Left cardiac atrium (tissue), 4 donors: Measurements from ENCODE around the gene PCBP3. TPM values are rescaled to one million over a fixed set of nuclear protein-coding genes. Genes with fewer than 3 reads are reported as not detected.
A peak's percentile ranks its signal among the peaks of the same experiment; 100 is the strongest.
"Not testable (repeated sequence)": the region's sequence is repeated elsewhere in the genome, so short reads cannot be mapped to it uniquely, and the experiment has no call there.

Experiments
- ATAC-seq, 2 donors: fragments of 200-7000 bp; cut with Tn5 transposase; one replicate each; pipeline ENCODE4 v1.9.1; 2020; ENCODE audit warnings: mild to moderate bottlenecking in 2 of 2, moderate library complexity in 2 of 2
- DNase-seq: peaks from one replicate; pipeline ENCODE4 v3.0.0-alpha.2; 2020
- intact Hi-C, 2 donors: fragments of 100-400 bp; cut with DNase I; formaldehyde crosslinking; loops; one replicate each; pipeline versions ENCODE4 v1.14.1 to v1.15.1; 2022 to 2023
- total RNA-seq, 2 donors: library from RNA; stranded (reverse); fragmentation: NEBNext Ultra II Directional; extraction: Animal tissue kit (Norgen Biotek cat#: 25700); gene quantifications; one replicate each; pipeline ENCODE4 v1.2.1, GENCODE V29; 2021
- donor health status: DM: no; HTN: yes; CAD: no.
- donor health status: DM: no; HTN: yes; CAD: no; lungs with severe emphysema.
- donor health status: DM: yes; HTN: yes; CAD: no.
- donor health status: Dilated cardiomyopathy.

The PCBP3 gene
- total RNA-seq, 2 donors from 2014 or later: 5.8 to 5.9 TPM

- no peak for DNase-seq
- ATAC-seq: no peak
- intact Hi-C loops: no loop called here
These were observed 228.2 kb downstream of the PCBP3 start for GRCh38 chr21:45871616-45872236.

- intact Hi-C loops: no loop called here
- ATAC-seq: no peak
- peak; percentile 8 for DNase-seq
These were observed 228.9 kb downstream of the PCBP3 start for GRCh38 chr21:45872471-45872870.

GRCh38 chr21:45872902-45873301, 229.4 kb downstream of the PCBP3 start:
- DNase-seq (peak; percentile 9), ATAC-seq (no peak)
- intact Hi-C loops: no loop called here

- DNase-seq: no peak
- intact Hi-C loops: no loop called here
- no peak for ATAC-seq
These were observed 229.9 kb downstream of the PCBP3 start for GRCh38 chr21:45873418-45873817.

- intact Hi-C loops: no loop called here
- no peak for ATAC-seq
- DNase-seq: peak; percentile 10
These were observed 230.3 kb downstream of the PCBP3 start for GRCh38 chr21:45873866-45874265.

DNA sequence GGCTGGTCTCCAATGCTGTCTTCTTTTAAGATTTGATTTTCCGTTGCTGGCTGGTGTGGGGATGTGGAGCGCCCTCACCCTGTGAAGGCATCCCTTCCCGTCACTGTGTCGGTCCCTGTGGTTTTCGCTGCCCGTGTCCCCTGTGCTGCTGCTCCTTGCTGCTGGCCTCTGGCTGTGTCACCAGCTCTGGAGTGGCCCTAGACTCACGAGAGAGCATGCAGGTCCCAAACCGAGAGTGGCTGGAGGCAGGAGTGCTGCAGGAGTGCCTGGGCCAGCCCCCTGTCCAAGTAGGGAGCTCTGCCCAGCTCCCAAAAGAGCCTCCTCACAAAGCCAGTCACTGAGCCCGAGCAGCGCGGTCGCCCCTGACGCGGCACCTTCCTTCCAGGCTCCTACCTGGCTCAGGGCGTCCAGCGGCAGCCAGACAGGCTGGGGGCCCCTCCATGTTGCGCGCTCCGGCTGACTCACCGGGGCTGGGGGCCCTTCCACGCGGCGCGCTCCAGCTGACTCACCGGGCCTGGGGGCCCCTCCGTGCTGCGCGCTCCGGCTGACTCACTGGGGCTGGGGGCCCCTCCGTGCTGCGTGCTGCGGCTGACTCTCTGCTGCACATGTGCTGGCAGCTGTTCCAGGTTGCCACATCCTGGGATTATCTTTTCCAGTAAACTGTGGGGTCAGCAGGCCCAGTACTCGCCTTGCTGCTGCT, 231.3 kb downstream of the PCBP3 start:
- peak; percentile 56 to 78 for ATAC-seq
- peak; percentile 75 for DNase-seq
- intact Hi-C loops: no loop called here

DNA sequence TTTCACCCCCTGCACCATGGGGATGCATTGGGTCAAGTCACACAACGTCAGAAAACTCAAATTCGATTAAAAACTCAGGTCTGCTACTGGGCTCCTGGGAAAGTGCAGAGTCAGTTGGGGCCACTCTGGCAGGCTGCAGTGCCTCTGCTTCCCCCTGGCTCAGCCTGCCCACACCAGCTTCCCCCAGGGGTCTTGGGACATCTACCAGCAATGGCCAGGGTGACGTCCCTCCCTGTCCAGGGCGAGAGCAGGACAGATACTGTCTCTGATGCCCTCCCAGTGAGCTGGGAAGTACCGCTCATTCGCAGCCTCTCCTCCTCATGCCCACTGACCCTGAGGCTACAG, 231.9 kb downstream of the PCBP3 start:
- DNase-seq (no peak), ATAC-seq (peak in 1 of 2 donors; percentile 24)
- intact Hi-C loops: no loop called here

DNA sequence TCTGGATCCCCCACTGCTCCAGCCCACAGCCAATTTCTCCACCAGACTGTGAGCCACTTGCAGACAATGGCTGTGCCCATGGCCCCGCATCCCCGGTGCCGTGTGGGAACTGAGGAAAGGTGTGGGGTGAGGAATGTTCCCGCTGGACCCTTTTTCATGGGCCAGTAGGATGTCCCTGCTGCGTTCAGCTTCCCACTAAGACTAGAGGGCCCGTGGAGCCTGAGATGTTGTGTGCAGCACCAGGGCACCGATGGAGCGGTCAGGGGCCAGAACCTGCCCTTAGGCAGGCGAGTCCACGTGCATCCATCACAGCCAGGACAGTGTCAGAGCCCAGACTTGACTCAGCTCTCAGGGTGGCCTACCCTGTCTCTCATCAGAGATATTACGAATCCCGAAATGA, 232.4 kb downstream of the PCBP3 start:
- peak; percentile 12 for DNase-seq
- intact Hi-C loops: no loop called here
- no peak for ATAC-seq

DNA sequence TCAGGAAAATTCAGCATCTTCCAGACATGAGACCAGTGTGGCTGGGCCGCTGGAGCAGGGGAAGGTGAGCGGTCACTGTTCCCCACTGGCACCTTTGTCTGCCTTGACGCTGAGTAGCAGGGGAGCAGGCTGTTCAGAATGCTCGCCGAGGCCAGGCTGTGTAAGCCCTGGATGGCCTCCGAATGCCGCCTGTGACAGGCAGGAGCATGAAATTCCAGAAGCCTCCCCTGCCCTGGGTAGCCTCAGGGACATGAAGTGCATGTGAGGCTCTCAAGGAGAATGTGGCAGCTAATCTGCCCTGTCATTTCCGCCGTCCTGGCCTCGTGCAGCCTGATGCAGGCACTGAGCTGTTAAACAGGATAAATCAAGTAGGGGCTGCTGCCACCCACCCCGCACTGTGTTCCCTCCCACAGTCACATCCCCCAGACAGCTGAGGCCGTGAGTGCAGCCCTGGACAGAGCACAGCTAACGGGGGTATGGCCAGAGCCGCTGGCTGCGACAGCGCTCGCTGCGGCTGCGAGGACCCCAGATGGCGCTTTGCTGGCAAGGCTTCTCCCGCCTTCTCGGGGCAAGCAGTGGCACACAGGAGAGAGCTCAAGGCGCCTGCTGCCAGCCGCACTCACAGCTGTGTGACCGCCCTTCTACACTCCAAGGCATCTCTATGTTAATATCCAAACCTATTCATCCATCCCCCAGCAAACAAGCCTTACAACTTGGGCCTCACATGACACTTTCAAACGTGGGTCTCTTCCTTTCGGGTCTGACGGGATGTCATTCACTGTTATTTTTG, 233.1 kb downstream of the PCBP3 start:
- intact Hi-C loops: no loop called here
- ATAC-seq: no peak
- peak; percentile 21 for DNase-seq

DNA sequence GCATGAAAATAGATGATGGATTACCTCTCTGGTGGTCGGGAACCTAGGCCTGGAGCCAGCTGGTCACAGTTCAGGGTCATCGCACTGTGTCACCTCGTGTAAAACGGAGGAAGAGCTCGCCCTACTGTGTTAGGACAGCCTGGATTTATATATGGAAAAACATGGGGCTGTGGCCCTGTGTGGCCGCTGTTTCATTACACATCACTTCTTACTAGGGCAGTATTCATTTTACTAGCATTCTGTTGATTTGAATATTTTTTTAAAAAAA, 233.6 kb downstream of the PCBP3 start:
- ATAC-seq (no peak), DNase-seq (no peak)
- intact Hi-C loops: no loop called here

GRCh38 chr21:45877821-45878469, 234.4 kb downstream of the PCBP3 start:
- no peak for ATAC-seq
- intact Hi-C loops: no loop called here
- peak; percentile 9 for DNase-seq

DNA sequence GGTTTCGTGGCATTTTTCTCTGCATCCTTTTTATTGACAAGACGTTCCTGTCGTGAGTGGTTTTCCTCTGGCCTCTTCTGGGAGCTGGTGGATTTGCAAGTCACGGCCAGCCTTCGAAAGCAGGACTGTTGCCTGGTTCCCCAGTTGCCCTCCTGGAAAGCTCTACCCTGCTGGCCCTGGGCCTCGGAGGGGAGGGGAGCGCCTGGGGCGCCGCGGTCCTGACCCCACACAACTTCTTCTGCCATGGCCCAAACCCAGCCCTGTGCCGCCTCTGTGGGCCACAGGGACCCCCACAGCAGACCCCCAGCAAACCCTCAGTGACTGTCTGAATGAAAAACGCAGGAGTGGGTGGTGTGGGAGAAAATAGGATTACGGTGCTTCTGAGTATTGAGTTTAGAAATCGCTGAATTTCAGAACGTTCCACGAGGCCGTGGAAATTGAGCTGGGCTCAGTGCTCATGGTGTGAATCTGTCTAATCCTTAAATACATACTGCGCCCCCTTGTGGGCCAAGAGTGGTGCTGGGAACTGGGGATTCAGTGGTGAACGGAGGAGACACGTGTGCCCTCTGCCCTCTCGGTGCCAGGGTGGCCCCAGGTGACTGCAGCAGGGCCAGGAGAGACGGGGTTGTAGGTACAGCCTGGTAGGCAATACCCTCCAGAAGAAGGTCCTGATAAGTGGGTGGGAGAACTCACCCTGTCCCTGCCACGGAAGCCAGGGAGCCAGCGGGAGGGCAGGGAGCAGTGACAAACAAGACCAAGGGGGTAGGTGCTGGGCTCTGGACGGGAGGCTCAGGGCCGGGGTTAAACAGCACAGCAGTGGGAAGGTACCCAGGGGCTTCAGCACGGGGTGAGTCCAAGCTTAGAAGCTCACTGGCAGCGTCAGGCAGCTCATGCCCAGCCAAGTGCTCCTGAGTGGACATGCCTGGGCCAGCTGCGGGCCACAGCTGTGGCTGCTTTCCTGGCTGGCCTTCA, 236.9 kb downstream of the PCBP3 start:
- ATAC-seq (peak; percentile 69 to 82), DNase-seq (peak; percentile 81)
- intact Hi-C loops: no loop called here

DNA sequence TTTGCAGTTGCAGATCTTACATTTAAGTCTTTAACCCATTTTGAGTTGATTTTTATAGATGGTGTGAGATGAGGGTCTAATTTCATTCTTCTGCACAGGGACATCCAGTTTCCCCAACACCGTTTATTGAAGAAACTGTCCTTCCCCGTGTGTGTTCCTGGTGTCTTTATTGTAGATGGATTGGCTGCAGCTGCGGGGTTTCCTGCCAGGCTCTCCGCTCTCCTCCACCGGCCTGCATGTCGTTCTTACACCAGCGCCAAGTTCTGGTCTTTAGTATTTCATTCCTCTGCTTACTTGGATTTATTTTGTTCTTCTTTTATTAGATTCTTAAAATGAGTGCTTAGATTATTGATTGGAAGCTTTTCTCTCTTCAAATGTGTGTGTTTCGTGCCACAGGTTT, 239.1 kb downstream of the PCBP3 start:
- ATAC-seq (no peak), DNase-seq (peak; percentile 3)
- intact Hi-C loops: no loop called here

- peak; percentile 5 for DNase-seq
- no peak for ATAC-seq
- intact Hi-C loops: no loop called here
These were observed 239.6 kb downstream of the PCBP3 start for GRCh38 chr21:45883090-45883489.

- intact Hi-C loops: loop anchor here in 1 of 2 donors (5.0 kb wide), 1 partner anchor 37 kb away; no protein-coding TSS in a partner anchor
- DNase-seq (no peak), ATAC-seq (no peak)
These were observed 242.0 kb downstream of the PCBP3 start for GRCh38 chr21:45885597-45885929.

DNA sequence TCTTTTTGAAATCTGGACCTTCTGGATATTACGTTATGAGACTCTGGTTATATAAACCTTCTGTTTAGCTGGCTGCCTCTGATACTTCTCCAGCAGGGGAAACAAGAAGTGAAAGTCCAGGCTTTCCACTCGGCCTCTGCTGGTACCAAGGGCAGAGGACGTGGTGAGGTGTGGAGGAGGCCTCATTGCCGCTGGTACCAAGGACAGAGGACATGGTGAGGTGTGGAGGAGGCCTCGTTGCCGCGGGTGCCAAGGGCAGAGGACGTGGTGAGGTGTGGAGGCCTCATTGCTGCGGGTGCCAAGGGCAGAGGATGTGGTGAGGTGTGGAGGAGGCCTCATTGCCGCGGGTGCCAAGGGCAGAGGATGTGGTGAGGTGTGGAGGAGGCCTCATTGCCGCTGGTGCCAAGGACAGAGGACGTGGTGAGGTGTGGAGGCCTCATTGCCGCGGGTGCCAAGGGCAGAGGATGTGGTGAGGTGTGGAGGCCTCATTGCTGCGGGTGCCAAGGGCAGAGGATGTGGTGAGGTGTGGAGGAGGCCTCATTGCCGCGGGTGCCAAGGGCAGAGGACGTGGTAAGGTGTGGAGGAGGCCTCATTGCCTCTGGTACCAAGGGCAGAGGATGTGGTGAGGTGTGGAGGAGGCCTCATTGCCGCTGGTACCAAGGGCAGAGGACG, 242.5 kb downstream of the PCBP3 start:
- peak; percentile 43 for DNase-seq
- not testable (repeated sequence) for ATAC-seq
- intact Hi-C loops: loop anchor here in 1 of 2 donors (5.0 kb wide), 1 partner anchor 36 kb away; no protein-coding TSS in a partner anchor

DNA sequence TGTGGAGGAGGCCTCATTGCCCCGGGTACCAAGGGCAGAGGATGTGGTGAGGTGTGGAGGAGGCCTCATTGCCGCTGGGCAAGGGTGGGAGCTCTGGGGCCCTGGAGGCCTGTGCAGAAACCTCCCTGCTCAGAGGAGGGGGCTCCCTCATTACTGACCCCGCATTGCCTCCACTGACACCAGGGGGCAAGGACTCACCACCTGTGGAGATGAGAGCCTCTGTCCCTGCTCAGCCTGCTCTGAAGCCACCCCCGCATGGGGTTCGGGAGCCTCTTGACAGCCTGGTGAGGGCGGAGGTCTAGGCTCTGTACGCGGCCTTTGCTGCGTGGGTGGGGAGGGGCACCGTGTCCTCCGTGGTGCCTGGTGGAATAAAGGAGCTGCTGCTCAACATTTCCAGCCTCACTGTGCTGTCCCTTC, 243.1 kb downstream of the PCBP3 start:
- peak; percentile 14 to 41 for ATAC-seq
- DNase-seq: peak; percentile 28
- intact Hi-C loops: loop anchor here in 1 of 2 donors (5.0 kb wide), 1 partner anchor 36 kb away; no protein-coding TSS in a partner anchor

GRCh38 chr21:45887120-45887611, 243.6 kb downstream of the PCBP3 start:
- ATAC-seq: peak; percentile 45 to 60
- peak; percentile 81 for DNase-seq
- intact Hi-C loops: loop anchor here in 1 of 2 donors (5.0 kb wide), 1 partner anchor 35 kb away; no protein-coding TSS in a partner anchor
